ENCODE measurements around the gene PPM1J. TPM values are rescaled to one million over a fixed set of nuclear protein-coding genes. Genes with fewer than 3 reads are reported as not detected.
A peak's percentile ranks its signal among the peaks of the same experiment; 100 is the strongest.
"Not testable (repeated sequence)": the region's sequence is repeated elsewhere in the genome, so short reads cannot be mapped to it uniquely, and the experiment has no call there.

The PPM1J gene
- total RNA-seq, 4 donors from 2014 or later = 6.6 to 22.1 (median 13.4) TPM

- no peaks in the 10 kb centered on the region for H3K27me3 ChIP-seq
- no peak overlapping the region for H3K27ac ChIP-seq
- H3K36me3 ChIP-seq = no peaks in the 10 kb centered on the region
- H3K9me3 ChIP-seq = no peaks in the 10 kb centered on the region
- peak; percentile 27 to 29 for DNase-seq (ENCODE audit: low spot score in 2 of 2)
- 82% methylated on average over 8 of the region's 8 CpGs for WGBS
- TF ChIP-seq CTCF (IDR thresholded peaks at IDR 0.05) (no peak), POLR2A (IDR thresholded peaks at IDR 0.05) (no peak), EP300 (IDR thresholded peaks at IDR 0.05) (no peak), POLR2AphosphoS5 (IDR thresholded peaks at IDR 0.05) (no peak)
- no peak overlapping the region for H3K4me3 ChIP-seq
- peaks cover 21% of the 10 kb centered on the region for H3K4me1 ChIP-seq
Measured at GRCh38 chr1:112723511-112723839, 8.3 kb upstream of the PPM1J start.

GRCh38 chr1:112722601-112723510, 7.7 kb upstream of the PPM1J start:
- Histone ChIP-seq H3K4me3 (peak overlapping the region; percentile 32), H3K36me3 (no peaks in the 10 kb centered on the region), H3K9me3 (no peaks in the 10 kb centered on the region), H3K27ac (no peak overlapping the region), H3K4me1 (peaks cover 25% of the 10 kb centered on the region), H3K27me3 (no peaks in the 10 kb centered on the region)
- WGBS = 15% methylated on average over 23 of the region's 35 CpGs
- TF ChIP-seq EP300 (IDR thresholded peaks at IDR 0.05) = no peak
- no peak for TF ChIP-seq CTCF (IDR thresholded peaks at IDR 0.05)
- no peak for TF ChIP-seq POLR2A (IDR thresholded peaks at IDR 0.05)
- TF ChIP-seq POLR2AphosphoS5 (IDR thresholded peaks at IDR 0.05) = no peak
- DNase-seq (ENCODE audit: low spot score in 2 of 2) = peak; percentile 56 to 76

GRCh38 chr1:112721966-112722524, 6.9 kb upstream of the PPM1J start:
- no peaks in the 10 kb centered on the region for H3K36me3 ChIP-seq
- H3K4me3 ChIP-seq = no peak overlapping the region
- peak; percentile 50 to 54 for DNase-seq (ENCODE audit: low spot score in 2 of 2)
- no peaks in the 10 kb centered on the region for H3K27me3 ChIP-seq
- TF ChIP-seq POLR2AphosphoS5 (IDR thresholded peaks at IDR 0.05) (no peak), EP300 (IDR thresholded peaks at IDR 0.05) (no peak), CTCF (IDR thresholded peaks at IDR 0.05) (no peak), POLR2A (IDR thresholded peaks at IDR 0.05) (no peak)
- WGBS = 63% methylated on average over 6 of the region's 10 CpGs
- no peak overlapping the region for H3K27ac ChIP-seq
- H3K4me1 ChIP-seq = peaks cover 25% of the 10 kb centered on the region
- no peaks in the 10 kb centered on the region for H3K9me3 ChIP-seq

GRCh38 chr1:112721294-112721693, 6.2 kb upstream of the PPM1J start:
- H3K27me3 ChIP-seq, H3K36me3 ChIP-seq, H3K4me3 ChIP-seq, H3K9me3 ChIP-seq, H3K27ac ChIP-seq: not testable (repeated sequence)
- DNase-seq (ENCODE audit: low spot score in 2 of 2) = peak in 1 of 2 donors; percentile 8
- peaks cover 28% of the 10 kb centered on the region for H3K4me1 ChIP-seq
- WGBS = 92% methylated on average over 2 of the region's 2 CpGs

- no peak overlapping the region for H3K27ac ChIP-seq
- H3K27me3 ChIP-seq = no peaks in the 10 kb centered on the region
- no peak for TF ChIP-seq CTCF (IDR thresholded peaks at IDR 0.05)
- no peak for TF ChIP-seq EP300 (IDR thresholded peaks at IDR 0.05)
- no peak for TF ChIP-seq POLR2AphosphoS5 (IDR thresholded peaks at IDR 0.05)
- TF ChIP-seq POLR2A (IDR thresholded peaks at IDR 0.05) = no peak
- H3K4me3 ChIP-seq = no peak overlapping the region
- peaks cover 32% of the 10 kb centered on the region for H3K4me1 ChIP-seq
- no peaks in the 10 kb centered on the region for H3K9me3 ChIP-seq
- 73% methylated on average over 3 of the region's 3 CpGs for WGBS
- H3K36me3 ChIP-seq = no peaks in the 10 kb centered on the region
- peak; percentile 21 to 28 for DNase-seq (ENCODE audit: low spot score in 2 of 2)
Measured at GRCh38 chr1:112720800-112721199, 5.7 kb upstream of the PPM1J start.

Data from suprapubic skin (tissue), 4 donors.